ENCODE results near the gene ZC3H18. TPM values are rescaled to one million over a fixed set of nuclear protein-coding genes. Genes with fewer than 3 reads are reported as not detected.

The ZC3H18 gene
- 25.8 and 48.9 TPM in 2 replicates for total RNA-seq (2014; rRNA removed; shearing (Covaris generic))

DNA sequence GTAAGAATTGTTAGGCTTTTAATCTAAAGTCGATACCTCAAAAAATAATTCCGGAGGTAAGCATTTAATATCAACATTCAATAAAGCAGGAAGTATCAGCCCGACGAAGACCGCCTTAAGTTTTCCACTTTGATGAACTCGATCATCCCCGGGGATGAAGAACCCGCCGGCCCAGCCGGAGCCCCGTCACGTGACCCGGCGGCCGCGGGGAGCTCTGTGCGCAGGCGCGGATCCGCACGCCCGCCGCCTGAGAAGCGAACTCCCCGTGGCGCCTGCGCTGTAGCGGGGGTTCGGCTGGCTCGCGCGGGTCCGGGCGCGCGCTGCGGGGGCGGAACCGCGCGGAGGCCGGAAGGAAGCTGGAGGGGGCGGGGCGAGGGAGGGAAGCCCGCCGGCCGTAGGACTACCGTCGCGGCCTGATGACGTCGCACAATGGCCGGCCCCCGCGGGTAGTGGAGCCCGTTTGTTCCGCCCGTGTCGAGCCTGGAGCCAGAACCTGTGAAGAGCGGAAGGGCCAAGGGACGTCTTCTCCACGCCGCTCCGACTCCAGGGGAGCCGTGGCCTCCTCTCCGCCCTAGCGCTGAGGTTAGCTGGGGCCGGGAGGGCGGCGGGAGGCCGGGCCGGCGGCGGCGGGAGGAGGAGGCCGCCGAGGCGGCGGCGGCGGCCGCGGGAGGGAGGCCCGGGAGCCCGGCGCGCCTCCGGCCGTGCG, at the start of gene ZC3H18:
ZC3H18 (plus strand) TSS at position 419 of the 706 bp plus-strand sequence. CDS start 6,721 bp downstream, outside the sequence.
- in situ Hi-C loops (cut with HindIII; ENCODE audit: low sequenced_read_pairs): no loop called here
- peak; percentile 90 for DNase-seq (ENCODE audit: low spot score)

DNA sequence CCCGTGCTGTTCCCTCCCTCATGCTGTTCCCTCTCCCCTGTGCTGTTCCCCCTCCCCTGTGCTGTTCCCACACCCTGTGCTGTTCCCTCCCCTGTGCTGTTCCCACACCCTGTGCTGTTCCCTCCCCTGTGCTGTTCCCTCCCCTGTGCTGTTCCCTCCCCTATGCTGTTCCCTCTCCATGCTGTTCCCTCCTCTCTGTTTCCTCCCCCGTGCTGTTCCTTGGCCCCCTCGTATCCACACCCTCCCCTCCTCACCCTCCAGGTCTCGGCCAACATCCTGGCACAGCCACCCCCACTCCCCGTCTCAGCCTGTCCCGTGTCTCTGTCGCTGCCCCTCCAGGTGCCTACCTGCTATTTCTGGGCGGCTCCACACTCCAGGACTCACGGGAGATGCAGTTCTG, 48.5 kb upstream of the ZC3H18 start:
- in situ Hi-C loops (cut with HindIII; ENCODE audit: low sequenced_read_pairs): no loop called here
- no peak for DNase-seq (ENCODE audit: low spot score)

DNA sequence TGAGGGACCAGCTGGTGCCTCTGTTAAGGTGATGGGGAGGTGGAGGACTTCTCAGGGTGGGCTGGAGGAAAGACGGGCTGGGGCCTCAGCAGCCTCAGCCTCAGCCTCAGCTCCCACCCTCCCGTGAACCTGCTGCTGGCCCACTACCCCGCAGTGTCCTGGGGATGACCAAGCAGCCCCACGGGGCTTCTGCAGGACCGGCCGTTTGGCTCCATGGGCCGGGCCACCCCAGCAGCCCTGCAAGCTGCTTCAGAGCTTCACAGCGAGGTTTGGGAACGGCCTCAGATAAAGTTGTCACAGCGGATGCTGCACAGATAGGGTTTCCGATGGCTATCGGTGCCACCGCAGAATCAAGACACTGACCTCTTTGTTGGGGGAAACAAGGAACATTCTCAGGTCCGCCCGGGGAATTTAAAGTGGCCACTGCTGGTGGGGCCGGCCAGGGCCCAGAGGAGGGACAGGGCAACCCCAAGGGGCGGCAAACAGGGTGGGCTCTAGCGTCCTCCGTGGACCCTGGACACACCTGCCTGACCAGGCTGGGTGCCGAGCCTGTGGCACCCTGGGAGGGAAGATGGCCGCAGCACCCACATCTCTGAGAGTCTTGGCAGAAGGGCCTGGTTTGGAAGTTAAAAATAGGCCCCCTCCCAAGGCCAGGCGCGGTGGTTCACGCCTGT, 47.8 kb upstream of the ZC3H18 start:
- in situ Hi-C loops (cut with HindIII; ENCODE audit: low sequenced_read_pairs): no loop called here
- no peak for DNase-seq (ENCODE audit: low spot score)

DNA sequence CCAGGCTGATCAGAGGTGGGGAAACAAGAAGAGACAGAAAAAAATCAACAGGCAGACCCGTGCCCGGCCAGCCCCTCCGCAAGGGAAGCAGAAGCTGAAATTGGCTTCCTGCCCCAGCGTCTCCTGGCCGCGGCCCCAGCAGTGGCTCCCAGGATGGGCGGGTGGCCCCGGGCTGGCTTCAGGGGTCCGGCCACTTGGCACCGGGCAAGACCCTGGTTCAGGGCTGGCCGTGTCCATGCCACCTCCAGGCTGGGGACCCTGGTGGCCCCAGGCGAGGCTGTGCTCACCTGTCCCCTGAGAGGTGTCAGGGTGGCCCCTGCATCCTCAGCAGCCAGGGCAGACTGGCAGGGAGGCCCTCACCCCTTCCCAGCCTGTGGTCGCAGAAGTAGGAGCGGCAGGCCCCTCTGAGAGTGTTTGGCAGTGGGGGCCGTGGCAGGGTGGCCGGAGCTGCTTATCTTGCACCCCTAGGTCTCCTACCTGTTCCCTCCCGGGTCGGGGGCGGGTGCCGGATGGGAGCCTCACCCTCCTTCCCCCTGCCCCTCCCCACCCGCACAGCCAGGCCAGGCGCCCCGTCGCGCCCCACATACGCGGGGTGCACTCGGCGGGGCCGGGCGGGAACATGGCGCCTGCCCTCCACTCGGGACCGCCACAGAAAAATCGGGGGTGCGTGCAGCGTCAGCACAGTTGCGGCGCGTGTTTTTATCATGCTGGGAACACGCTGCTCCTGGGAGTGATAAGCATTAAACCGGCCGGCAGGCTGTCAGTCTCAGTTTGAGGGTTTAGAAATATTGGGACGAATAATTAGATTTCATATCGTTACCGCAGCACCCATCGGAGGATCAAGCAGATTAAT, 46.7 kb upstream of the ZC3H18 start:
- in situ Hi-C loops (cut with HindIII; ENCODE audit: low sequenced_read_pairs): no loop called here

DNA sequence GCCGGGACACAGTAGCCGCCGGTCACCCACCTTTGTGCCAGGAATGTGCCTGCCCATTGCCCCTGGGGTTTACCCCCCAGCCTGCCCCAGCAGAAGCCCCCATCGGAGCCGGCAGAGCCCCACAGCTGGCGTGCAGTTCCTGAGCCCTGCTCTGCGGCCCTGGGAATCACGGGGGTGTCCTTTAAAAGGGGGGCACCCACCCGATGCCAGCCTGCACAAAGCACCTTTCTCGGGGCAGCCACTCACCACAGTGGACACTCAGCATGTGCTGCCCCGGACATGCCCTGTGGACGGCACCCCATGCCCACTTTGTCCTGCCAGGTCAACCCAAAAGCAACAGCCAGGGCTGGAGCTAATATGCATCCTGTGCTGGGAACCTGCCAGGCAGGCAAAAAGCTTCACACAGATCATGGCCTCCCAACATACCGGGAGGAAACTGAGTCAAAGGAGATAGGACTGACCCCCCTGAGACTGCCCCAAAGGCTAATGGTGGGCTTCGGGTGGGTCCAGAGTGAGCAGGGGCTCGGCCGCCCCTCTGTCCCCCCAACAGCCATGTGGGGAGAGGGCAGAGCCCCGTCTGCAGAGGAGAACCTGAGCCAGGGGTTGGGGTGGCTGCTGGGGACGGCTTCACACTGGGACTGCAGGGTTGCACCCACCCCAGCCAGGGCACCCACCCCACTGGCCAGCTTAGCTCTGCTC, 45.8 kb upstream of the ZC3H18 start:
- in situ Hi-C loops (cut with HindIII; ENCODE audit: low sequenced_read_pairs): no loop called here
- peak; percentile 40 for DNase-seq (ENCODE audit: low spot score)

More for the DNA sequence above, 46.7 kb upstream of the ZC3H18 start:
- no peak for DNase-seq (ENCODE audit: low spot score)

DNA sequence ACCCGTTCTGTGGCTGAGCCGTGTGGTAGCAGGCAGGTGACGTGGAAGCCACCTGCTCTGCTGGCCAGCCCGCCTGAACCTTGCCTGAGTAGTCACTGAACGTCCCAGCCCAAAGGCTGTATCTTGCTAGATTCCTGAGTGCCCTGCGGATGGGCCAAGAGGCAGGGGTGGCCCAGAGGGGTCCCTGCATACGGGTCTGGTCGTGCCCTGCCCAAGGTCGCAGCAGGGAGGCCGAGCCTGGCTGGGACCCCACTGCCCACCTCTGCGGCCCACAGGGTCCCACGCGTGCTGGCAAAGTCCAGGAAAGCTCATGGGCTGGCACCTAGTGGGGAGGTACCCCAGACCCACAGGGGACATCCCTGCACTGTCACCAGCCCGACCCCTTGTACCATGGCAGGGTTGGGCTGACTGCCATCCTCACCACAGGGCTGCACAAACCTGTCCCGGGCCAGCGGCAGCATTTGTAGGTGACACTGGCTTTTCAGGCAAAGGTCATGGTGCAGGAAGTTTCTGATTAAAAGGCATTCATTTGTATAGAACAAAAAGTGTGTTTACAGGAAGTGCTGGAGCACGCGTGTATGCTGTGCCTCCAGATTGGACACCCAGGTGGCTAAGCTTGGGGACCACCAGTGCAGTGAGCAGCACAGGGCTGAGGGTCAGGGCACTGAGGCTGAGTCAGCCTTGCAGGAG, 45.1 kb upstream of the ZC3H18 start:
- DNase-seq (ENCODE audit: low spot score): peak; percentile 48
- in situ Hi-C loops (cut with HindIII; ENCODE audit: low sequenced_read_pairs): no loop called here

DNA sequence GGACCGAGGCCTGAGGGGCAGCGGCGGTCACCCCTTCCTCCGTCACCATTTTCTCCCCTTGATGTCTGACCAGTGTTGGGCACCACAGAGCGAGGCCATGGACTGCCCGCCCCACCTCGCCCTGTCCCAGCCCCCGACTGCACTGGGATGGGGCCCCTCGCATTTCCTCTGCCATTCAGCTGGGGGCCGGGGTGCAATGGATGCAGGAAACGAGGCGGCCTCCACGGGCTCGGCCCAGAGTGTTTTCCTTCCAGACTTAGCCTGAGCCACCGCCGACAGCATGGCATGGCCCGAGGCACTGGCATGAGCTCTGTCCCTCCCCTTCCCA, 44.6 kb upstream of the ZC3H18 start:
- in situ Hi-C loops (cut with HindIII; ENCODE audit: low sequenced_read_pairs): no loop called here
- DNase-seq (ENCODE audit: low spot score): no peak

DNA sequence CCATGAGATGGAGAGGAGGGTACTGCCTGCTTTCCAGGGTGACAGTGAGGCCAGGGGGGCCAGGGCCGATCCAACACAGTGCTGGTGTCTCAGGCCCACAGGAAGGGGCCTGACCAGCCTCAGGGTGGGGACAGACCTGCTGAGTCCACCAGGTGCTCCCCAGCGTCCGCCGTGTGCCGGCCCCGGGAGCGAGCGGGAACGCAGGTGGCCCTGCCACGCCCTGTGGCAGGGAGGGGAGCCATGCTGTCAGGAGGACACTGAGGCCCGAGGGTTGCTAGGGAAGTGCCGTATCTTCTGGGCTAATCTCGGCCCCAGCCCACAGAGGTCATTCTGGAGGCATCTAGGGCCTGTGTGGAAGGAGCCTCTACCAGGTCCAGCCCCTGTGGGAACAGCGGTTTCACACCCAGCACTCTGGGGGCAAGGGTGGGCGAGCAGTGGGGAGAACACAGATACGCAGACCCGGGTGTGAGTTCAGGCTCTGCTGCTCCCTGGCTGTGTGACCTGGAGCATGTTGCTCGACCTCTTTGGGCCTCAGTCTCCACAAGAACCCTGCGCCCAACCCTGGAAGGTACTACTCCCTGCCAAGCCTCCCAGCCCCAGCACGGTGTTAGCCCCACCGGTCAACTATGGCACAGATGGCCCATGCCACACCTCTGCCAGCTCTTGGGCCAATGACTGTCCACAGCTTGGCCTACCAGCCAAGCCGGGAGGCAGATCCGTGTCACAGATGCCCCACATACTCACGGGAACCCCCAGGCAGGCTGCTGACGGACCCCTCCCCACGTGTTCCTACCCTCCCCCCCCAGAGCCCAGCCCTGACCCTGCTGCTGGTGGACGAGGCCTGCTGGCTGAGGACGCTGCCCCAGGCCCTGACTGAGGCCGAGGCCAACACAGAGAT, 43.9 kb upstream of the ZC3H18 start:
- in situ Hi-C loops (cut with HindIII; ENCODE audit: low sequenced_read_pairs): no loop called here
- no peak for DNase-seq (ENCODE audit: low spot score)

DNA sequence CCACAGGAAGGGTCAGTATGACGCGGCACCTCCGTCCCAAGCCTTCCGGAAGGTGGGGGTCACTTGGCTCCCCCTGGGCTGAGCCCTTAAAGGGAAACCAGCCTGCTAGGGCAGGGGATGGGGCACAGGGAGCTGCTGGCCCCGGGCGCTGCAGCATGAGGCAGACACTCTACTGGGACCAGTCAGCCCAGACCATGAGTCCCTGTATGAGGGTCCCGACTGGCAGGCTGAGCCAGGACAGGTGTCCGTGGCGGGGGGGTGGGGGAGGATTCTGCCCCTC, 43.4 kb upstream of the ZC3H18 start:
- no peak for DNase-seq (ENCODE audit: low spot score)
- in situ Hi-C loops (cut with HindIII; ENCODE audit: low sequenced_read_pairs): no loop called here

DNA sequence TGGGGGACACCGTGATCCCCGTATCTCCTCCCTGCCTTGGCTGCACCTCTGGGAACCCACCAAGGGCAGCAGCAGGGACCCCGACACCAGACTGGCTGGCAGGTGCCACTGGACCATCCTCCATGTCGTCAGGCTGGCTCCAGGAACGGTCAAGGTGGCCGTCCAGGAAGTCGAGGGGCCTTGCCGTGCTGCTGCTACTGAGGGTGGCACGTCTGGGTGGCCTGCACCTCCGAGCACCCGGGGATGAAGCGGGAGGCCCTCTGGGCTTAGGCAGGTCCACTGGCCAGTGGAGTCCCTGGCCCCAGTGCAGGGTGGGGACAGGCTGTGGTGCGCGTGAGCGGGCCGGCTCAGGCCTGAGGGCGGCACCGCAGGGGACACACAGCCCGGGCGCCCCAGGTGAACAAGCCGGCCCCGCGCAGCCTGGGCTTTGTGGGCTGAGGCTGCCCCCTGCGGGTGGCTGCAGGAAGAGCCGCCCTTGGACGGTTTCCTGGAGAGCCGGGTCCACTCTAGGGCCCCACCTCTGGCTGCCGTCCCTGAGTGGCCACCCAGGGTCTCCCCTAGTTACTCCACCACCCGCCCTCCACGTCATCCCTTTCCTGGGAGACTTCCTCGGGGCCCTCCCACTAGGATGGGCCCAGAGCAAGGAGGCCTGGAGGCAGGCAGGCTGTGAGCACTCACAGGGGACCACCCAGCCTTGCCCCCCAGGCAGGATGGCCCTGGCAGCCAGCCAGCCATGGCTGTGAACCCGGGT, 42.8 kb upstream of the ZC3H18 start:
- peak; percentile 56 for DNase-seq (ENCODE audit: low spot score)
- in situ Hi-C loops (cut with HindIII; ENCODE audit: low sequenced_read_pairs): no loop called here

DNA sequence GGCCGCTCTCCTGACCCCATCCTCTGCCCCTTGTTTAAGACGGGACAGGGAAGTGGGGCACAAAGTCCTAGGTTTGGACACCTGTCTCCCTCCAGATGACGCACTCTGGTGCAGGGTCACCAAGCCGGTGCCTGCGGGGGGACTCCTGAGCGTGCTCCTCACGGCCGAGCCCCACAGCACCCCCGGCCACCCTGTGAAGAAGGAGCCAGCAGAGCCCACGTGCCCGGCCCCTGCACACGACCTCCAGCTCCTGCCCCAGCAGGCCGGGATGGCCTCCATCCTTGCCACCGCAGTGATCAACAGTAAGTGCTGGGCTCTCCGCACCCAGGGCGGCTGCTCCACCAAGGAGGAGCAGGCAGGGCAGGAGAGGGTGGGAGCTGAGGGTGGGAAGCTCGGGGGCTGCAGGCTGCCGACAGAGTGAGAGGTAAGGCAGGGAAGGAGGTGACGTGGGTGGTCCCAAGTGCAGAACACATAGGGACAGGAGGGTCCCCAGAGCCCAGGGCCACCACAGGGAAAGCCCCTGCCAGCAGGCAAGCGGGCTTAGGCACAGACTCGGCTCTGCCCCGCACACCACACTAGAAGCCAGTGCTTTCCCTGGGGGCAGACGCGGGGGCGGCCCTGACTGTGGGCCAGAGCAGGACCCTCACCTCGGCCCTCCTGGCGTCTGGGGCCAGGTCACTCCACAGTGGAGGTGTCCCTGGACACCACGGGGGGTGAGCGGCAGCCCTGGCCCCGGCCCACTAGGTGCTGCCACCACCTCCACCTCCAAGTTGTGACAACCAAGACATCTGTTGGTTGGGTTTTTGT, 42.1 kb upstream of the ZC3H18 start:
- DNase-seq (ENCODE audit: low spot score): no peak
- in situ Hi-C loops (cut with HindIII; ENCODE audit: low sequenced_read_pairs): no loop called here

DNA sequence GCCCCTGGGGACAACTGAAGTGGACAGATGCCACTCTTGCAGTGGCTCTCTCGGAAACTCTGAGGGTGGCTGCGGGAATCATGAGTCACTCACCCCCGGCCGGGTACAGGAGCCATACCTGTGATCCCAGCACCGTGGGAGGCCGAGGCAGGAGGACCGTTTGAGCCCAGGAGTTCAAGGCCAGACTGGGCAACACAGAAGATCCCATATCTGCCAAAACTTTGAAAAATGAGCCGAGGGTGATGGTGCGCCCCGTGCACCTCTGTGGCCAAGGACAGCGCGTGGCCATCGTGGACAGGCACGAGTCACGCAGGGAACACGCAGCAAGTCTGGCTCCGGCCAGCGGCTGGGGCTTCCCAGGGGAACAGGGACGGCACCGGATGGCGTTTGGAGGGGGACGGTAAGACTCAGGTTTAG, 41.3 kb upstream of the ZC3H18 start:
- in situ Hi-C loops (cut with HindIII; ENCODE audit: low sequenced_read_pairs): no loop called here
- DNase-seq (ENCODE audit: low spot score): no peak

DNA sequence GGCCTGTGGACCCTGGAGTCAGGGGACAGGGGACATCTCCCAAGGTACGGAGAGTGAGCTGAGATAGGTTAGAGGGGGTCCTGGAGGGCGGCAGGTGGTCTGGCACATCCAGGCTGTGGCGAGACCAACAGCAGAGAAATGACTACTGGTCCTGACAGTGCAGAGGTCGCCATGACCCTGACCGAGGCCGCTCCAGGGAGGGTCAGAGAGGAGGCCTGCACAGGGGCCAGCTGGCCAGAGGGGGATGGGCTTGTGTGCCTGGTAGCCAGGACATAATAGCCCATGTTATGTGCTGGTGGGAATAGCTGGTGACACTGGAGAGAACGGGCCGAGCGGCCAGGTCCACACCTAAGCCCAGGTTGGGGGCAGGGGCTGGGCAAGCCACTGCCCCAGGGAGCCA, 40.6 kb upstream of the ZC3H18 start:
- DNase-seq (ENCODE audit: low spot score): no peak
- in situ Hi-C loops (cut with HindIII; ENCODE audit: low sequenced_read_pairs): no loop called here

DNA sequence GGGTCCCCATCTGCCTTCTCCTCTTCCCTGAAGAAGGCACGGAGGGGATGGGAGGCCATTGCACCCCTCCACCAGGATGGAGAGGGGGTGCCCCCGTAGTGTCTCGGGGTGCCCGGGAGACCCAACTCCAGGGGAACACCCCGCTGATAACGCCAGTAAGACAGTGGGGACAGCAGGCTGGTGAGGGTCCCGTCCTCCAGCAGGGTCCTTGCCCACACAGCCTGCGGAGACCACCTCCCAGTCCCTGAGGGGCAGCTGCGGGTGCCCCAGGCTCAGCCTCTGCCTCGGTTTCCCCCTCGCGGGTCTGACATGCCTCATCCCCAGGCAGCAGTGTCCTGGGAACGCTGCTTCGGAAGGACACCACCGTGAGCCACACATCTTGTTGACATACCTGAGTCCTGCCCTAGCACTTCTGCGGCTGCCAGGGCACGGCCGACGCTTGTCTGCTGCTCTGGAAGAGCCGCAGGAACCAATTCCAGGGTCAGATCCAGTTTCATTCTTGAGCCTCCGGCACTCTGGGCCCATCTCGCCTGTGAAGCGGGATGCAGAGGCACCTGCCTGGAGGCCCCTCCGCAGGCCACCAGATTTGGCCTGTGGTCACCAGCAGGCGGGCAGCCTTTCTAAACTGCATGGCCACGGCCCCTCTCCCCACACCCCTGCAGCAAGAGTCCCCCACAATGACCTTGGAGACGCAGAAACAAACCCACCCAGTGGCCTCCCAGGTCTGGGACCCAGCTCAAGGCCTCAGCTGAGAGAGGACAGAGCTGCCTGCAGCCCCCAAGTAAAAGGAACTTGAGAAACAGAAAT, 39.9 kb upstream of the ZC3H18 start:
- in situ Hi-C loops (cut with HindIII; ENCODE audit: low sequenced_read_pairs): no loop called here
- DNase-seq (ENCODE audit: low spot score): no peak

DNA sequence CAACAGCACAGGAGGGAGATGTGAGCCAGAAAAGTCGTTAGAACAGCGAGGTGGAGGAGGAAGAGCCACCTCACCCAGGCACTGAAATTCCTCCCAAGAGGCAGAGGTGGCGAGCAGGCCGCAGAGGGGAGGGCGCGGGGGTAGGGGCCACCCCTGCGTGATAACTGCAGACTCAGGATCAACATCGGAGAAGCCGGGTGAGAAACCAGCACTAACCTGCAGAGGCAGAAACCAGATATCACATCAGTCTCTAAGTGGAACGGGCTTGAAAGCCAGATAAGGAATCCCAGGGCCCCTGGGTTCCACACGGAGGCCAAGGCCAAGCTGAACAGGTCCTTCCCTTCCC, 39.4 kb upstream of the ZC3H18 start:
- in situ Hi-C loops (cut with HindIII; ENCODE audit: low sequenced_read_pairs): no loop called here
- DNase-seq (ENCODE audit: low spot score): no peak

DNA sequence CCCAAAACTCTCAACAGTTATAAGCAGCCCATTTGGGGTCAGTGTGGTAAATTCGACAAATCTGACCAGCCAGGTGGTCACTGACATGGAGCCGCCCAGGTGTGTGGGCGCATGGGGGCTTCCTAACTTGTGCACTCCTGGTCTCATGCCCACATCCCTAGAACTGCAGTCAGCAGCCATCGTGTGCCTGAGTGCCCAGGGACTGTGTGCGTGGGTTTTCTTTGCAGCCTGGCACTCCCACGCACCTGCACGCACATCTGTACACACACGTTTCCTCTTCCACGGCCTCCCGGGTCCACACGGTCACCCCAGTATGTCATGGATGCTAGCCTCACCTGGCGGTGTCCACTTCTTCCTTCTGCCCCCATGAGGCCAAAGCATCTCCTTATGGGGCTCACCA, 38.9 kb upstream of the ZC3H18 start:
- in situ Hi-C loops (cut with HindIII; ENCODE audit: low sequenced_read_pairs): no loop called here
- DNase-seq (ENCODE audit: low spot score): no peak
